Adrenal gland (tissue), 12 donors: ENCODE results near the gene DCLK2. TPM values are rescaled to one million over a fixed set of nuclear protein-coding genes. Genes with fewer than 3 reads are reported as not detected.
A peak's percentile ranks its signal among the peaks of the same experiment; 100 is the strongest.

Experiments used
- DNase-seq, 7 donors: peaks; one replicate each; pipeline ENCODE4 v3.0.0-alpha.2; 2019 to 2020
- H3K27ac ChIP-seq, 5 donors: fragments of 200-600 bp; sonication (generic) in 4 of 5; 1 replicate in 3 of 5; 2 replicates in 2 of 5; pipeline versions ENCODE4 v1.5.1 to v1.8.0; 2016 to 2020; ENCODE audit warnings: mild to moderate bottlenecking in 1 of 5
- H3K27me3 ChIP-seq: fragments of 200-600 bp; 2 replicates; pipeline ENCODE4 v1.8.0; 2021
- H3K36me3 ChIP-seq, 2 donors: fragments of 200-600 bp; replicated peaks in 1 of 2; 1 replicate in 1 of 2; 2 replicates in 1 of 2; pipeline versions ENCODE4 v1.5.1 to v1.8.0; 2018 to 2022
- H3K4me1 ChIP-seq, 2 donors: fragments of 200-600 bp; replicated peaks in 1 of 2; 1 replicate in 1 of 2; 2 replicates in 1 of 2; pipeline versions ENCODE4 v1.5.1 to v1.8.0; 2018 to 2021
- H3K4me3 ChIP-seq, 4 donors: fragments of 200-600 bp; sonication (generic) in 3 of 4; one replicate each; pipeline ENCODE4 v1.5.1; 2016 to 2018
- H3K9me3 ChIP-seq, 3 donors: fragments of 200-600 bp; sonication (generic) in 1 of 3; replicated peaks in 1 of 3; 1 replicate in 2 of 3; 2 replicates in 1 of 3; pipeline versions ENCODE4 v1.5.1 to v1.8.0; 2016 to 2021
- CTCF ChIP-seq, 6 experiments: fragments of 450-650 bp in 4 of 6; fragments of 200-600 bp in 2 of 6; sonication (generic) in 1 of 6; IDR thresholded peaks; 1 replicate in 5 of 6; 2 replicates in 1 of 6; pipeline versions ENCODE4 v1.5.1 to v1.8.0; 2016 to 2021; ENCODE audit warnings: antibody characterized with exemption in 6 of 6, mild to moderate bottlenecking in 2 of 6, moderate library complexity in 1 of 6
- POLR2A ChIP-seq, 2 donors: fragments of 450-650 bp; IDR thresholded peaks; one replicate each; pipeline ENCODE4 v1.6.1; 2017; ENCODE audit warnings: antibody characterized with exemption in 2 of 2, mild to moderate bottlenecking in 2 of 2, moderate library complexity in 1 of 2
- WGBS, 4 donors: extraction: QIAGEN DNeasy Blood & Tissue Kit in 2 of 4; methylation state at CpG; one replicate each; pipeline versions ENCODE4 v1.1.5 to v1.1.7; 2013 to 2017; 5-methylcytosine and 5-hydroxymethylcytosine counted together
- intact Hi-C, 2 donors: fragments of 100-400 bp; cut with DNase I; formaldehyde crosslinking; loops; one replicate each; pipeline versions ENCODE4 v1.14.1 to v1.15.0; 2022 to 2023
- polyA plus RNA-seq, 3 donors: library from polyadenylated mRNA; stranded (reverse); fragments of 200-250 nt in 2 of 3; fragments of 350-450 nt in 1 of 3; fragmentation: Illumina TruSeq in 1 of 3; extraction: RNeasy Lipid Tissue Mini Kit (QIAGEN cat#74804) in 1 of 3; gene quantifications; one replicate each; pipeline ENCODE4 v1.2.3, GENCODE V29; 2013 to 2014
- total RNA-seq, 9 donors: library from RNA; depleted of rRNA in 4 of 9; stranded (reverse); fragments of >200 nt in 4 of 9; fragments of 120-200 nt in 1 of 9; fragmentation: NEBNext Ultra II Directional in 1 of 9; extraction: Animal tissue kit (Norgen Biotek cat#: 25700) in 1 of 9; gene quantifications; one replicate each; pipeline versions ENCODE4 v1.1.0 to v1.2.4, GENCODE V29; 2013 to 2023
- donor health status: healthy with polysubstance abuse.
- donor health status: Bipolar disorder and iron deficiency.
- donor health status: DM: yes; HTN: yes; CAD: no.
- donor health status: DM: no; HTN: no; CAD: no.
- donor health status: DM: no; HTN: no; CAD: no.
- donor health status: DM: yes; HTN: yes; CAD: no.

DCLK2 gene
- total and polyA plus RNA-seq, 12 donors: 2.9 to 11.4 (median 6.3) TPM

GRCh38 chr4:150219841-150220240 is 141.6 kb downstream of the DCLK2 start:
- no peak for DNase-seq
- WGBS, 4 donors: 54 to 76% (median 63%) methylated on average over 4 of the region's 4 CpGs
- Histone ChIP-seq H3K4me1 (no peaks in the 10 kb centered on the region), H3K4me3 (no peak overlapping the region), H3K36me3 (no peaks in the 10 kb centered on the region), H3K9me3 (no peaks in the 10 kb centered on the region), H3K27ac (no peak overlapping the region), H3K27me3 (no peaks in the 10 kb centered on the region)
- intact Hi-C loops: loop anchor here (5.0 to 10.0 kb wide), 3 partner anchors 143 to 215 kb away; partner anchors contain the start of gene DCLK2 (in 1 of the 2)
- no peak for TF ChIP-seq POLR2A (IDR thresholded peaks at IDR 0.05)
- TF ChIP-seq CTCF (IDR thresholded peaks at IDR 0.05): no peak

DNA sequence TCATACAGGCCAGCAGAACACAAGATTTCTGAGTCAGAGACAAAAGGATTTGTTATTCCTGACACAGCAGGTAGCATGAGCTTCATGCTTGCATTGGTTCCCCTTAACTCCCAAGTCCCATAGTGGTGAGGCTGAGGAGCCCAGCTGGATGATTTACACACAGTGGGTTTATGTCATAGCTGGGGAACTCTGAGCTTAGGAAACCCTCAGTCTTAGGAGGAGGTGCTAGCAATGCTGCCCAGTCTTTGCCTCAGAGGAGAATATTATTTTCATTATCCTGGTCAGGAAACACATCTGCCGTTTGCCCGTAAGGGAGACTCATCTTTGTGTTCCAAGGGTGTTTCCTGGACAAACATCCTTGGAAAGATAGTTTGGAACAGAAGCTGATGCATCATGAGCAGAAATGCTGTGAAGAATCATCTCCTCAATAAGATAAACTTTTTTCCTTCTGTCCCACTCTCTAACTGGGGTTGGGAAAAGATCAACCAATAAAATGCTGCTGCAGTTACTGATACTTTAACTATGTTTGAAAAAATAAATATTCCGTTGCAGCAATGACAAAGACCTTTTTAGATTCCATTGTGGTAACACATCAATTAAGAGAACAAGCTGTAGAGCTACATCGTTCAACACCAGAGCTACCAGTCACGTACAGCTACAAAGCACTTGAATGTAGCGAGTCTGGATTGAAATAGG is 146.8 kb downstream of the DCLK2 start:
- 86 to 90% (median 88%) methylated on average over 6 of the region's 6 CpGs for WGBS, 4 donors
- Histone ChIP-seq H3K27ac (peak overlapping the region in 1 of 5 donors; percentile 9), H3K4me1 (peaks cover 0 to 3% of the 10 kb centered on the region in 2 donors), H3K4me3 (no peak overlapping the region), H3K9me3 (no peaks in the 10 kb centered on the region), H3K36me3 (no peaks in the 10 kb centered on the region), H3K27me3 (no peaks in the 10 kb centered on the region)
- no peak for DNase-seq
- TF ChIP-seq POLR2A (IDR thresholded peaks at IDR 0.05) (no peak), CTCF (IDR thresholded peaks at IDR 0.05) (no peak)
- intact Hi-C loops: no loop called here

GRCh38 chr4:150229520-150229919 is 151.3 kb downstream of the DCLK2 start:
- no peaks in the 10 kb centered on the region for H3K9me3 ChIP-seq
- no peak for TF ChIP-seq CTCF (IDR thresholded peaks at IDR 0.05)
- no peak for TF ChIP-seq POLR2A (IDR thresholded peaks at IDR 0.05)
- H3K27ac ChIP-seq: no peak overlapping the region
- peaks cover 0 to 3% of the 10 kb centered on the region in 2 donors for H3K4me1 ChIP-seq
- no peaks in the 10 kb centered on the region for H3K36me3 ChIP-seq
- WGBS, 4 donors: 8 to 29% (median 24%) methylated on average over 1 of the region's 1 CpG
- no peak for DNase-seq
- no peaks in the 10 kb centered on the region for H3K27me3 ChIP-seq
- H3K4me3 ChIP-seq: no peak overlapping the region
- intact Hi-C loops: no loop called here

GRCh38 chr4:150230561-150230960 is 152.3 kb downstream of the DCLK2 start:
- Histone ChIP-seq H3K27ac (no peak overlapping the region), H3K9me3 (no peaks in the 10 kb centered on the region), H3K27me3 (no peaks in the 10 kb centered on the region), H3K4me3 (no peak overlapping the region), H3K4me1 (peaks cover 0 to 3% of the 10 kb centered on the region in 2 donors), H3K36me3 (no peaks in the 10 kb centered on the region)
- no peak for TF ChIP-seq CTCF (IDR thresholded peaks at IDR 0.05)
- no peak for TF ChIP-seq POLR2A (IDR thresholded peaks at IDR 0.05)
- 80 to 84% (median 84%) methylated on average over 2 of the region's 2 CpGs for WGBS, 4 donors
- DNase-seq: no peak
- intact Hi-C loops: no loop called here
